ENCODE data around the gene PAPPA.

GRCh38 chr9:116323012-116323411 lies 169.4 kb downstream of the PAPPA start:
- TF ChIP-seq MAX (IDR thresholded peaks at IDR 0.05): no peak
- TF ChIP-seq CTCF (IDR thresholded peaks at IDR 0.05 in 2 of 3, conservative IDR thresholded peaks at IDR 0.05 in 1 of 3; ENCODE audit: borderline replicate concordance in 1 of 3, insufficient read depth in 1 of 3, low read depth in 2 of 3, low read length in 2 of 3): no peak
- no peak for TF ChIP-seq POLR2A (IDR thresholded peaks at IDR 0.05; ENCODE audit: borderline replicate concordance, extremely low read depth, insufficient read depth, insufficient read length)
- TF ChIP-seq EGR1 (IDR thresholded peaks at IDR 0.05; ENCODE audit: low read depth): no peak
- no peak for TF ChIP-seq REST (IDR thresholded peaks at IDR 0.05; ENCODE audit: low read depth)
- no peak for TF ChIP-seq POLR2AphosphoS5 (IDR thresholded peaks at IDR 0.05; ENCODE audit: low read depth, low read length)
- TF ChIP-seq CEBPB (IDR thresholded peaks at IDR 0.05; ENCODE audit: low read depth): no peak
- TF ChIP-seq EZH2phosphoT487 (IDR thresholded peaks at IDR 0.05; ENCODE audit: borderline replicate concordance): no peak
- no peak for TF ChIP-seq EZH2 (IDR thresholded peaks at IDR 0.05)
- no peak for TF ChIP-seq YY1 (IDR thresholded peaks at IDR 0.05; ENCODE audit: extremely low read depth, insufficient replicate concordance, low read depth, low read length)
- TF ChIP-seq JUND (IDR thresholded peaks at IDR 0.05): no peak
- no peak for TF ChIP-seq FOSL1 (IDR thresholded peaks at IDR 0.05; ENCODE audit: low read depth)
